ENCODE data around the gene ESYT3.
"Not testable (repeated sequence)": the region's sequence is repeated elsewhere in the genome, so short reads cannot be mapped to it uniquely, and the experiment has no call there.

Gene ESYT3

DNA sequence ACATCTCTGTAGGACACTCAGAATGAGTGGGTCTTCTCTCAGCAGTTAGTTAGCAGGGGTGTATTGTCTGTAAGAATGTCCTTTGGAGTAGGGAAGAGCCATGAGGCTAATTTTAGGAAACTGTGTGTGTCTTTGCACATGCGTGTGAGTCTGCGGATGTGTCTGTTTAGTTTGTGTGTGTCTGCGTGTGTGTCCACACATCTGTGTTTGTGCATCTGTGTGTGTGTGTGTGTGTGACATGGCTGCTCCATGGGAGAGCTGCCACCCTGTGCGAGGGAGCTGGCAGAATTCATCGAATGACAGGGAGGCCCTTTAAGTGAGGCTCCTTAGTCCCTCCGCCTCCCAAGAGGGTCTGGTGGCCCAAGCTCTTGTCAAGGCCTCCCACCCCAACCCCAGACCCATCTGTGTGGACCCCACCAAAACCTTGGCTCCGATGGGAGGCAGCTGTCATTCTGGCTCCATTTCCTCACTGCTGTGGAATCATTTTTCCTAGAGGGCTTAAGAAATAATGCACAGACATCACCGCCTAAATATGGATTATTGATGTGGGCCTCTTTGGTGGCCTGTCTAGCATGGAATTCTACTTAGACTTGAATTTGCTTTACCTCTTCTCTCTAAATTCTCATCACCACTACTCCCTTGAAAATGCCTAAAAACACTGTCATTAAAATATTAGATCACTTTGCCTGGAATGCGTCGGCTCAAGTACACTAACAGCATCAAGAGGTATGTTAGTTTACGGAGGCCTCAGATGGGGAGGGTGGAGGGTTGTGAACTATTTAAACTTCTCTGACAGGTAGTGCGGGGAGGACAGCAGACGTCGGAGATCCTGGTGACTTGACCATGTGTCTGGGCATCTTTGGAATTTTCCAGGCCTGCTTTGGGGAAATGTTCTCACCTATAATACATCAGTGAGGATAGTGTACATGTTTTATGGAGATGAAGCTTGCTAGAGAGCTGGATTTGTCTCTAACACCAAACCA, 9.4 kb downstream of the ESYT3 start:
- no peak for DNase-seq

DNA sequence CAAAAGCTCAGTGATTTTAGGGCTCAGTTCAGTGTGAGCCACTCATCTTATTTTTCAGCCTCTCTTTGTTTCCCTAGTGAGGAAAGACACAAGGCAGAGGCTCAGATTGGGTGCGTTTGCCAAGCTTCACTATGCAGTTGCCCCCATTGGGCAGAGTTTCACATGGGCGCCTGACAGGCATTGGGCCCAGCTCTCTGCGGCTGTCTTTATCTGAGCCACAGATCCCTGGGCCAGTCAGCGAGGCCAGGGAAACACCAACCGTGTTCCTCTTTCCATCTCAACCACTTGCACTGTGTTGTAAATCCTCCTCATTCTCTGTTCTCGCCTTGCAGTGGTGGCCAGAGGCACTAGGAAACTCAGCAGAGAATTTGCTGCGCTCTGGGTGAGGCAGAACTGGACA, 10.8 kb downstream of the ESYT3 start:
- no peak for DNase-seq

DNA sequence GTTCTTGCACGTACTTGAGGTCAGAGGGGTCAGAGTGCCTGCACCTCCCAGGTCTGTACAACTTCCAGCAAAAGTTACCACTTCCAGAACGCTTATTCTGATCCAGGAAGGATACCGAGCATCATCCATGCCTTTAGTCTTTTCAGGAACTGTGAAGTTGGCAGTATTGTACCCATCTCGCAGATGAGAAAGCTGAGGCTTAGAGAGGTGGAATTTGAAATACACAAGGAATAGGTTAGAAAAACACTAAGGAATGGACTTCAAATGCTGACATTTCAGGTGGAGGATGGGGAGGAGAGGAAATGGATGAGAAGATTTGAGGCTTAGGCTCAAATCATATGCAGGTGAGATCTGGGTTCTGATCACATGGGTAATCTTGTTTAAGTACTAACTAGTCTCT, 11.2 kb downstream of the ESYT3 start:
- DNase-seq, result no peak

DNA sequence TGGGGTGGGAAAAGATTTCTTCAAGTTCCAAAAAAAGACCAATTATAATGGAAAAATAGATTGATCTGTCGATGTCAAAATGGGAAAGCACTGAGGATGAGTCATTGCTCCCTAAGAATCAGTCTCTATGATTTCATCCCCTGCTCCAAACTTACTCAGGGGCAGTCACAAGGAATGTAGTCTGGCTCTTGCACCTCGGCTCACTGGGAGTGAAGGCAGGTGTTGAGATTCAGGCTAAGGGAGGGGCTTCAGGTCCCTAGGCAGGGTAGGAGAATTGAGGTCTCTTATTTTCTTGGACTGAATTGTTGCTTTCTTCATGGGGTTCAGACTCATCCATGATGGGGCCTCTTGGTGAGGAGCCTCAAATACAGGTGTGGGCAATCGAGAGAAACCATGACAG, 14.2 kb downstream of the ESYT3 start:
- DNase-seq, result no peak

DNA sequence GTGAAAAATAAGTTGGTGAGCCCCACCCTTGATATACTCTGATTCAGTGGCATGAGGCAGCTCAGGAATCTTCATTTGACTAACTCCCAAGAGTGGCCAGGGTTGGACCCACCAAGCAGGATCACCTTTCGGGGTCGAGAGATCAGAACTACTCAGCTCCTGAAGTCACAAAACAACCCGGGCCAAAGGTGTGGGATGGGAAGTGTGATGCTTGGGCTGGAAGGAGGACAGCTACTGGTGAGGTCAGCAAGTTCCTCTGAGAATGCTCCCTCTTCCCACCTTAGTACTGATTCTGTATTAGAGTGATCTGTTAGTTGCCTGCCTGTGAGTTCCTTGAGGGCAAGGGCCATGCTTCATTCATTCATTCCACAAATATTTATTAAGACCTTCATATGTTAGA, 15.1 kb downstream of the ESYT3 start:
- DNase-seq, result no peak

DNA sequence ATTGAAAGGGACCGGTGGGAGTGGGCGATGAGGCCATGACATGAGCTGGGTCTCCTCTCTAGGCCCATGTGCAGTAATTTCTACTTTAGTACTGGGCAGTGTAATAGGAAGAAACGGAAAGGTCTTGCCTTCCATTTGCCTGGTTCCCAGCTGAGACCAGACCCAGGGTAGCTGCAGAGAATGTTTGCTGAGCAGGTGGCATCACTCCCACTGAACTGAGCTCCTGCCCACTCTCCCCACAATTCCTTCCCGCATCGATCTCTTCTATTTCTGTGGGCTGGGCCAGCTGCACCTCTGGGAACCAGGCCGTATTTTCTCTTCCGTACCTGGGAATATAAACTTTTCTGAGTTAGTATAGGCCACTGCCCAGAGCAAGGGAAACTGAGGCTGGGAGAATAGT, 15.8 kb downstream of the ESYT3 start:
- no peak for DNase-seq

GRCh38 chr3:138450704-138451424, 16.4 kb downstream of the ESYT3 start:
- DNase-seq, result no peak

DNA sequence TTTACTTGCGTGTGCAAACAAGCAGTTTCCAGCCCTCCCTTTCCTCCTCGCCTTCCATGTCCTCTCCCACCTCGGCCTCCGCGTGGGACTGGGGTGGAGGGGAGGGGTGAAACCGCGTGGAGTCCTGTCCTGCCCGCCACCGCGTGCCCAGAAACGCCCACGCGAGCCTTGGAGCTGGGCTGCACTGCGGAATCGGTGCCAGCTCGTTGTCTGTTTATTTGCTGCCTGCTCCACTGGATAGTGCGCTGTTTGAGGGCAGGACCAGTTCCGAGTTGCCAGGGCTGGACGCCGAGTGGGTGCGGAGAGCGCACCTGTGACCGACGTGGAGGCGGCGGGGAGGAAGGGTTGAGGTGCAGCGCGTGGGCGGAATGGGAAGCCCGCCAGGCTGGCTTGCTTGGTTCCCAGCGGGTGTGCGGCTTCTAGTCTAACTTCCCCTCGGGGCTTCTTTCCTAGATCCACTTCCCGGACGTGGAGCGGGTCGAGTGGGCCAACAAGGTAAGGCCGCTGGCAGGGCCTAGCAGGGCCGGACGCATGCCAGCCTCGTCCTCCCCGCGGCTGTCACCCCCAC, 17.3 kb downstream of the ESYT3 start:
- no peak for DNase-seq

- DNase-seq, result no peak
Measured at GRCh38 chr3:138452436-138452835, 18.0 kb downstream of the ESYT3 start.

DNA sequence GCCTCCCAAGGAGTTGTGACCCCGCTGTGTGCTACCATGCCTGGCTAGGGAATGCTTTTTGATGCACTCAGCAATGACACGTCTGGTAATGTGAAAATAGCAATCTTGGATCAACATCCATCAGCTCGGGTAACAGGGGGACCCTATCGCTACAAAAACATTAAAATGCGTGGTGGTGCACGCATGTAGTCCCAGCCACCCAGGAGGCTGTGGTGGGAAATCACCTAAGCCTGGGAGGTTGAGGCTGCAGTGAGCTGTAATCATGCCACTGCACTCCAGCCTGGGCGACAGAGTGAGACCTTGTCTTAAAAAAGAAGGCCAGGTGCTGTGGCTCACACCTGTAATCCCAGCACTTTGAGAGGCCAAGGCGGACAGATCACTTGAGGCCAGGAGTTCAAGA, 19.5 kb downstream of the ESYT3 start:
- not testable (repeated sequence) for DNase-seq

DNA sequence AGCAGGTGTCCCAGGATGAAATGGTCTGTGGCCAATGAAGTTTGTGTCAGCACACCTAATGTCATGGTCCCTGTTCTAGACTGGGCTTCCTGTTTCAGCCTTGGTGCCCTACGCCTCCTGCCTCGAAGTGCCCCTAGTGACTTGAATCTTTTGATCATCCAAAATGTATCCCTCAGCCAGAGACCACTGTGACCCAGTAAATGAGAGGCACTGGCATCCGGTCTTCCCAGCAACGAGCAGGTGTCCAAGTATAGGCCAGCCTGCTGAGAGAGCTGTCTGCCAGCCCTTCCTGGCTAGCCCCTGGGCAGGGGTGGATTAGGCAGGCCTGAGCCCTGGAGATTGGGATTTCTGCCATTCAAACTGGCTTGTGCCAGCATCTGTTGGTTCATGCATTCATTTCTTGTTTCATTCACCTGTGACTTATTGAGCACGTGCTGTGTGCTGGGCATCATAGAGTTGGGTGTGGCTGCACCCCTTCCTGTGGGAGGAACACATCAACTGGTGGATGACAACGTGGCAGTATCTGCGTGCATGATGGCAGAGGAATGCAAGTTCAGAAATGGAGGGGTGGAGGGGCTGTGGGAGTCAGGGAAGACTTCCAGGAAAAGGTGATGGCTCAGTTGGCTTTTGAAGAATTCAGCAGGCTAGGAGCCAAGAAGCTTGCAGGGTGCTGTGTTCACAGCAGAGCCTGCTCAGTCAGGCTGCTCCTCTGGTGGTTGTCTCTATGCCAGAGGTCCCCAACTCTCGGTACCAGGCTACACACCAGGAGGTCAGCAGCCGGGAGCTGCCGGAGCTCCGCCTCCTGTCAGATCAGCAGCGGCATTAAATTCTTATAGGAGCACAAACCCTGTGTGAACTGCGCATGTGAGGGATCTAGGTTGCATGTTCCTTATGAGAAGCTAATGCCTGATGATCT, 21.6 kb downstream of the ESYT3 start:
- DNase-seq, result no peak

DNA sequence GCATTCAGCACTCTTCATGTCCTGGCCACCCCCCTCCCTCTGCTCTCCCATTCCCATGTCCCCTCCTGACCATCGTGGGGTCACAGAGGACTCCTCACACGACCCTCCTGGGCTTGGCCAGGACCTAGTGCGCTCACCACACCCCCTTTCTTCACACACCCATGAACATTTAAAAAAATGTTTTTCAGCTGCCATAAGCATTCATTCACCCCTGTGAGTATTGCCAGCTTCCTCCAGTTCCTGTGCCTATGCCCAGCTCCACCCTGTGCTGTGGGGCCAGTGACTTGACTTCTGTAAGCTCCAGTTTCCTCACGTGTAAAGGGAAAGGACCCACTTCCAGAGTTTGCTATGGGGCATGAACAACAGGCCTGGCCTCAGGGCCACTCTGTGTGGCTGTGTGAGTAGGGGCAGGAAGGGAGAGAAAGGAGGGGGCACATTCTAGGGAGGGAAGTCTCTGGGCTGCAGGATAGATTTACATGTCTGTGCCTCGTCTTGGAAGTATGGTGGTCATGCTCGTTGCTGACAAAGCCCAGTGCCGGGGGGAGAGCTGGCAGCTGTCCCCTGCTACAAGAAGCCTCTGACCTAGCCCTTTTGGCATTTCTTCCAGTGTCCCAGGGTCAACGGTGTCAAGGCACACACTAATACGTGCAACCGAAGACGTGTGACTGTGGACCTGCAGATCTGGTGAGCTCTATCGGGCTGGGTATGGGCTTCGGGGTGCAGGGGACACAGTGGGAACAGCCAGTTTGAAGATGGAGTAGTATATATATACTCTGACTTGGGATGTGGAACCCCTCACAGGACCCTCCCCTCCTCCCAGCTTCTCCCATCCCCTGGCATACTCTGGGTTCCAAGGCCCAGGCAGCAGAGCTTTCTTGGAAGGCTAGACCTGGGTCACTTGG, 22.8 kb downstream of the ESYT3 start:
- DNase-seq, result no peak

DNA sequence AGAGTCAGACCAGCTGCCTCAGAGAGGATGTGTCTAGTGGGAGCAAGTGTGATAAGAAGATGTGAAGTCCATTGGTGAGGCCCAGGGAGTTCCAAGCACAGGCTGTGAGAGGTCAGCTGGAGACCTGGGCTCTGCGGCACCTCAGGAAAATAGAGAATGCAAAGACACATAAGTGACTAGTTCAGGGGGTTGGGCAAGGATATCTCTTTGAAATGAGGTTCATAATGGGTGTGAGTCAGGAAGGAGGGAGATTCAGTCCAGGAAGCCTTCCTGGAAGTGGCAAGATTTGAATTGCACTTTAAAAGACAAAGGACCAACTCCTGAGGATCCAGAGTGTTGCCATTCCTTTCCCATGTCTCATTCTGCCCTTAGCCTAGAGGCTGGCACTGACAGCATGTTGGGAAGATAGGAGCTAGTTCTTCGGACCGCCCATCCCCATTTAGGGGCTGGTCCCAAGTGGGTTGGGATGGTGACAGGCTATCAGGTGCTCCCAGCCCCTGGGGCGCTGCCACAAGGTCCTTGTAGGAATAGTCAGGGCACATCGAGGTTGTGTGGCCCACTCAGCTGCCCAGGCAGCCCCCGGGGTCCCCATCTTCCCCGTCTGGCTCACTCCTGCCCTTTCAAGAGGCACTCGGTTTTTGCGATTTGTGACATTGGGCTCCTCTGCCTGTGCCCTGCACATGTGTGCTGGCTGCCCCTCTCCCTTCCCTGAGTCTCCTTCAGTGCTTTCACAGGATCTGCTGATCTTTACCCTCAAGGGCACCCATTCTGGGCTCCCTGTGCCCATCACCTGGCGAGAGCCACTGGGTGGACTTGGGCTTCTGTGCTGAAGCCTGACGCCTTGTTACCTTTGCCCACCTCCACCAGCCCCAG, 23.7 kb downstream of the ESYT3 start:
- DNase-seq, result no peak

GRCh38 chr3:138458774-138459499, 24.5 kb downstream of the ESYT3 start:
- no peak for DNase-seq

DNA sequence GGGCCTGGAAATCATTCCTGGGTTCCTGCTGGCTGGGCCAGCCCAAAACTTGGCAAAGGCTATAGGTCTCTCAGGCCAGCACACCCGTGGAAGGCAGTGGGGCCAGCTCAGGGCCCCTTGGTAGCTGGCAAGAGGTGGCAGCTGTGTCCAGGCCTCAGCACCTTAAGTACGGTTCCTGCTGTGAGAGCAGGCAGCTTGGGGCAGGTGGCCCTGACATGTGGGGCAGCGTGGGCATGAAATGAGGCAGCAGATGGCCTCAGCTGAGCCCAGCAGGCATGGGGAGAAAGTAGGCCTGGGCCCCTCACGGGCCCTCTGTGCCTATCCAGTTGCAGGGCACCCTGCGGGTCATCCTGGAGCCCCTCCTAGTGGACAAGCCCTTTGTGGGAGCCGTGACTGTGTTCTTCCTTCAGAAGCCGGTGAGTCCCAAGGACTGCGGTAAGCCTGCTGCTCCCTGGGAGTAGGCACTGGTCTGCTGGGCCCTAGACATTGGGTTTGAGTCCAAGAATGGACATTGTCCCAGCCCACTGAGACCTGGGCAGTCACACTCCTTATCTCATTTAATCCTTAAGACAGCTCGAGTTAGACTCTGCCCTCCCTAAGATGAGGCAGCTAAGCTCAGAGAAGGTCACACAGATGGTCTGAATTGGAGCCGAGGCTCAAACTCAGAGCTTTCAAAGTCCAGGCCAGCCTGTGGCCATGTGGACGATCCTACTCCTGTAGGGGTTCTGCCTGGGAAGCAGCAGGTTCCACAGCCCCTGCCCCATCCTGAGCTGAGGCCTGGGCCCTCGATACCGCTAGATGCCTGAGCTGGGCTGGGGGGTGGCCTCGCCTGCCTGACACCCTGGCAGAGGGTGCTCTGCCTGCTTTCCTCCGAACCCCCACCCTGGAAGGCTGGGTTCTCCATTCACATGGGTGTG, 25.5 kb downstream of the ESYT3 start:
- DNase-seq, result no peak

DNA sequence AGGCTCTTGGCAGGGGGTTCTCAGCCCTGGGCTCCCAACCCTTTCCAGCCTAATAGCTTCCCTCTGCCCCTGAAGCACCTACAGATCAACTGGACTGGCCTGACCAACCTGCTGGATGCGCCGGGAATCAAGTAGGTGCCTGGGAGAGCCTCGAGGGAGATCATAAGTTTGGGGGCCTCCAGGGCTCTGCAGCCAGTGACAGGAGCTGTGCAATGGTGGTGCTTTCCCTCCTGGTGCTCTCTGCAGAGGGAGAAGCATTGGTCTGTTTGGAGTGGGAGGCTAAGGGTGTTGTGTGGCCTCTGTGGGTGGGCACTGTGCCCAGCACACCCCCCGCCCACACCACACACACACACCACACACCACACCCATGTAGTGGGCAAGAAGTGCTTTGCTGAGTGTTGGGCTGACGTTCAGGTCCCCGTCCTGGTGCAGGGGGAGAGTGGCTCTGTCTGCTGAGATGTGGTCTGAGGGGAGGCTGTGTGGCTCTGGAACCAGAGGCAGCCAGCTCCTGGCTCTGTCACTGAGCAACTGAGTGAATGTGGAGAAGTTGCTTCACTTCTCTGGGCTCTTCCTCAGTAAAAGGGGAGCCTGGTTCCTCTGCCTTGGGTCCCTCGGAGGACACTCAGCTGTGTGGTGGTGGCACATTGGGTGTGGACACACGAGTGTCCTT, 26.3 kb downstream of the ESYT3 start:
- DNase-seq, result no peak

DNA sequence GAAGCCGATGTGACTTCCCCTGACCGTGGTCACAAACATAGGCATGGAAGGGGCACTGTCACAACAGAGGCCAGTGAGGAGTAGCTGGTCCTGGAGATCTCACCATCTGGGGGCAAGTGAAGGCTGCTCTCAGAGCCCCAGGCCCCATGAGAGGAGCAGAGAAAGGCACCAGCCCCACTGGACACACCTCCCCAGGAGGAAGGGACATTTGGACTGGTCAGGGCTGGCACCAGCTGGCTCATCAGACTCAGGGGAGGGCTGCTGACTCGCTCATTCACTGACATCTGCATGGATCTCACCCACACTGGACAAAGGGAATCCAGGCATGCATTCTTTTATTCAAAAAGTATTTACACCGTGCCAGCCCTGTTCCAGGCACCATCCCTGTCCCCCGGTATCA, 26.8 kb downstream of the ESYT3 start:
- no peak for DNase-seq

GRCh38 chr3:138461896-138462295, 27.5 kb downstream of the ESYT3 start:
- no peak for DNase-seq
